HG03520 (cell line): ENCODE results near the gene IRX6.

Experiments
- ATAC-seq: cut with Tn5 transposase; IDR thresholded peaks from one replicate; pipeline ENCODE4 v1.9.1; 2021; ENCODE audit warnings: mild to moderate bottlenecking, moderate library complexity; ENCODE audit not compliant: unreplicated experiment

The IRX6 gene

DNA sequence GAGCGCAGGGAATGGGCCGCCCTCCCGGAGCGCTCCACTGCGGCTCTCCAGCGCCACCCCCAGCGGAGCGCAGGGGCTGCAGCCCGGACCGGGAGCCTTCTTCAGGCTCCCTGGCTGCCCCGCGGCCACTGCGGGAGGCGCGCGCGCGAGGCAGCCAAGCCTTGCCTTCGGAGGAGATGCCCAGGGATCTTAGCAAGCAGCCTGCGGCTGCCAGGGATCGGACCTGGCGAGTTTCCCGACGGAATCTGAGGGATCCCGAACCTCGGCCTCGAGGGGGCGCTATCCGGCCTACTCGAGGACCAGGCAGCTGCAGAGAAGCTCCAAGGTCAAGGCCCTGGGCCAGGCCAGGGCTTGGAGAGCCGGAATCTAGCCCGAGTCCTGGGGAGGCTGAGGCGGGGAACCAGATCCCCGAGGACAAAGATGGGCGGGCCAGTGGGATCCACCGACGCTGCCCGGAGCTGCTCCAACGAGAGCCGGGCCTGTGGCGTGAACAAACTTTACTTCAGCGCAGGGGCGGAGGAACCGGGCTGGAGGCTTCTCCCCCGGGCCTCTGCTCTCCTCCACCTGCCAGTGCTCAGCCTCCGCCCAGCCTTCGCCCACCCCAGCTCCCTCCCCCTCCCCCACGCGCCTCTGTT is at the start of gene IRX6:
IRX6 (plus strand) TSS at position 567 of the 635 bp plus-strand sequence. CDS start 889 bp downstream, outside the sequence.
- no peak for ATAC-seq

DNA sequence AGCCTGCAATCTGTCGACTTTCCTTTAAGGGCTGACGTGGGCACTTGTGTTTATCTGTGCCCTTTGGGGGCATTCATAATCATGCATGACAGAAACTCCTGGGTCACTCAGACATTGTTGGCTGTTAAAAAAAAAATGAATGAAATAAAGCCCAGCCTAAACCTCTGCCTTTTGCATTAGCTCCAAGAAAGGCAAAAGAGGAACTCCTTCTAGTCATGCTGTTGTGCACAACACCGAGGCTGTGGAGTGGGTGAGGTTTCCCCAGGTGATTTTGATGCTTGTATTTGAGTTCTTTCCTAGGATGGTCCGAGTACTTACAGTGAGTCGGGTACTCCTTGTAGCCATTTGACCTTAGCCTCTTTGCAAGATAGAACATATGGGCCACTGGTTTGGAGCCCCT is 49.6 kb upstream of the IRX6 start:
- ATAC-seq: no peak

DNA sequence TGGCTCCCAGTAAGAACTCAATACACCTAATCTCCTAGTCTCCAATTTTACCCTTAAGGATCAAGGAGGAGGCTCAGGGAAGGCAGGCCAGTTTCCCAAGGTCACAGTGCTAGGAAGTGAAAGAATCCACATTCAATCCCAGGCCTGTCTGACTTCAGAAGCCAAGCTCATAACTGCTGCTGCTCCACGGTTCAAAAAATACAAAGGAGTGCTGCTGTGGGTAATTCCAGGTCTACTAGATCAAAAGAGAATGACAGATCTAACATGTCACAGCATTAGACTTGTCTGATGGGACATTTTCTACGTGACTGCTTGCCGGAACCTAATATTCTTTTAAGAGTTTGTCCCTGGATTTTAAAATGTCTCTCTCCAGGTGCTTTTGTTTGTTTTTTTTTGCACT is 48.8 kb upstream of the IRX6 start:
- no peak for ATAC-seq

DNA sequence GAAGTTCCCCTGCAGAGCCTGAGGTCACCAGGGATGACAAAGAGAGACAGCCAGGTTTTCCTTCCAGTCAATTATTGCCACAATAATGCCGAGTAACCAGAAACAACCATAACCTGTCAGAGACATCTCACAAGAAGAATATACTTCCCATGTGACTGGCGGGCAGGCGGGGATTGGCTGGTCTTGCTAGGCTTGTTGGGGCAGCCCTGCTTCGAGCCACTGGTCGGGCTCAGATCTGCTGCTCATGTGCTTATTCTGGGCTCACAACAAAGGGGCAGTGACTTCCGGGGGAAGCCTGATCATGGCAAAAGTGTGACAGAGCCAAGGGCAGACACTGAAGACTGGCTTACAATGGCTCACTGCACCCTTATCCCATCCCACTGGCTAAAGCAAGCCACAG is 48.1 kb upstream of the IRX6 start:
- no peak for ATAC-seq

DNA sequence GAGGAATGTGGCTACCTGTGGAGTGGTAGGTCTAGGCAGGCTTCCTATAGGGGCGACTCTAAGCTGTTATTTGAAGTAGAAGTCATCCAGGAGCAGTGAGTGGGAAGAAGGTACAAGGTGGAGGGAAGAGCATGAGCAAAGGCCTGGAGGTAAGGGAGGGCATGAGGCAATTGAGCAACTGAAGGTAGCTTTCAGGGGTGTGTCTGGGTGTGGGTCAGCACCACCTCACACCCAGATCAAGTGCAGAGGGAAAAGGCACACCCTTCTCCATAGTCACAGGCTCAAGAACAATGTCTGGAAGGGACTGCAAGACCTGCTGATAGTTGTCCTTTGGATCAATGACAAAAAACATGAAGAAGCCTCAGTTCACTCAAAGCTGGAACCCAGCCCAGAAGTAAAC is 46.5 kb upstream of the IRX6 start:
- no peak for ATAC-seq

DNA sequence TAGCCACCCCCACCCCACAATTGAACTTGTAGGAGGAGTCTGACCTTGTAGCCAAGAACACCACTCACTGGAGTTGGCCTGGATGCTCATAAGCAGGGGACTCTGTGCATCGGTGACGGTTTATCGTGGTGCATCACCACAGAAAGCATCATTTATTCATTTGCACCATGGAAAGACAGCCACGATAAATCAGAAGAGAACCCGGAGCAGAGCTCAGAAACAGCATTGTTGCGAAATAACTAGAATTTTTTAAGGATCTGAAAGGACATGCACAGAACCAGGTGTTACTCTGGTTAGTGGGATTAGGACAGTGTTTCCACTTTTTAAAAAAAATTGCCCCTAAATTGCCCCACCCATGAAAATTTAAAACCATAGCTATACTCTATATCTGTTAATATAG is 44.4 kb upstream of the IRX6 start:
- ATAC-seq: no peak

DNA sequence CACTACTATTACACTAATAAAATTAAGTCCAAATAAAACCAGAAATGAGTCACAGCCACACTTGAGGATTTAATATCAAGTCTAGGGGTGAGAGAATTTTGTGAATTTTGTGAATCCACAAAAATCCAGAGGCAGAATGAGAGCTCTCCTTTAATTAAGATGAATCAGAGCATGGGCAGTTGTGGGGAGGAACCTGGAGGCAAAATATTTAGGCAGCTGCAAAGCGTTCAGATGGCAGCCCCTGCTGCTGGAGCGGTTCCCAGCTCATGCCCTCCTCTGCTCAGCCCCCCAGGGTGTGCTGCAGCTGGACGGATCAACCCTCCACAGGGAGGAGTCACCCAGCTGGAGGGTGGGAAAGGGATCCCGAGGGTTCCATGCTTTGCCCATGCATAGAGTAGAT is 43.4 kb upstream of the IRX6 start:
- ATAC-seq: no peak

DNA sequence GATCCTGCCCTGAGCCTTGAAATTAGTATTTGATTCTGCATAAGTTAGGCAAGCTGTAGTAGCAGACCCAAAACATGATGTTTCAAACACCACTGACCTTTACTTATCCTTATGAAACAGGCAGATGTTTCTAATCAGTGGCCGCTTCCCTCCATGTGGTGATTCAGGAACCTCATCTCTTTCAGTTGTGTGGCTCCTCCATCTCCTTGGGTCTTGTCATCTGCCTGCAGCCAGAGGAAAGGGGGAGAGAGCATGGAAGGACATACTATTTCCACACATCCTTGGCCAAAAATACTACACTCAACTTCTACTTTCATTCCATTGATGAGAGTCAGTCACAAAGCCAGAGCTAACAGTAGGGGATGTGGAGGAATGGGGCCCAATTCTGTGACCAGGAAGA is 41.6 kb upstream of the IRX6 start:
- ATAC-seq: no peak

DNA sequence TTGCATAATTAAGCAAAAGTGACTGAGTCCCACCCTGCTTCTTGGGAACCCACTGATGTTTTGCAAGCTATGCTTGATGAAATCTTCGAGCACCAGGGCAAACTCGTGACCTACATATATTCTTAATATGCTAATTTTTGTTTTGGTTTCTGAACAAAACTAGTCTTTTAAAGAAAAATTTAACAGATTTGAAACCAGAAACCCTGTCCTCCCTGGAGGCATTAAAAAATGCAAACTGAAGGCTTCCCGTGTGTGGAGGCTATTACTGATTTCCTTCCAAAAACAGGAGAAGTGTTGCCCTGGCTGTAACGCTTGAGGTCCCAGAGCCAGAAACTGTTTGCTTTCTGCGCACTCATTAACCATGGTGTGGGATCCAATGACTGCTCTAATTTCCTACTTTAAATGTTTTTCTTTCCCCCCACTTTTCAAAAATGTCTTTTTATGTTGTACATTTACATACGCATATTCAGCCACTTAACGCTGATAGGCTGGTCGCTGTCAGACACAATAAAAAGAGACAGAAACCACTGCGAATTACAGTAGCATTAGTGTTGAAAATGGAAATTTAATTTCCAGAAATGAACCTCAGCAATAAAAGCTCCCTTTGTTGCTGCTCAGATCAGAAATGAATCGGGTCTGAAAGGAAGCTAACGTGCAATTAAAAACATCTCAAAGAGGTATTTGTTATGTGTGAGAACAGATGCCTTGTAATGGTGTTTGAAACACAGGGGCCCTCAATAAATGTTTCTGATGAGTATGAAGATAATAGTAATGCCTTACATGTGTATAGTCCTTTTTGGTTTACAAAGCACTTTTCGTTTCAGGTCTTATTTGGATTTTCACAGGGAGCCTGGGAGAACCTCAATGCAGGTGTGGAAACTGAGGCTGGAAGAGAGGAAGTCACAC is 39.9 kb upstream of the IRX6 start:
- ATAC-seq: no peak

DNA sequence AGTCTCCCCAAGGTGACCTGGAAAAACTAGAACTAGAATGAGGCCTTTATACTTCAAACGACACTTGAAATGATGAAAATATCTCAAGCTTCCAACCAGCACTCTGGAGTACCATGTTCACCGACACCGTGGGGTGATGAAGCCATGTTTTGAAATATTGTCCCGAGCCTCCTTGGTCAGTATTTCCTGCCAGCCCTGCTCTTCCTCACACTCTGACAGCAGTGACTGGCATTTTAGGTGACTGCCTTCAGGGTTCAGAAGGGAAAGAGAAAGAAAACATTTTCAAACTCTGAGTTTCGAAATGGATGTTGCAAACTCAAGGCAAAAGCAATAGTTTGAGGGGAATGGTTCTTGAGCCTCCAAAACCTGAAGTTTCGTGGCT is 39.3 kb upstream of the IRX6 start:
- ATAC-seq: no peak

DNA sequence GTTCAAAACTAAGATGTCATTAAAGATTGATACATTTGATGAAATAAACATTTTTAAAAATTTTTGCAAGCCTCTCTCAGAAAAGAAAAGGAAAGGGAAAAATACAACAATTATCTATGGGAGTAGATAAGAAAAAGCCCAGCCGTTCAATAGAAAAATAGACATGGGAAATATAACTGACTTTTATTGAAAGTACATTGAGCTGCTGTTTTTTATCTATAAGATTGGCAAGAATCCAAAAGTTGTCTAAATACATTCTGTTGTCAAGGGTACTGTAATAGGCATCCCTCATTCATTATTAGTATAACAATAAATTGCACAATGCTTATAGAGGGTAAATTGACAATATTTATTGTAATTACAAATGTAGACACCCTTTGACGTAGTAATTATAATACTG is 38.4 kb upstream of the IRX6 start:
- ATAC-seq: no peak

DNA sequence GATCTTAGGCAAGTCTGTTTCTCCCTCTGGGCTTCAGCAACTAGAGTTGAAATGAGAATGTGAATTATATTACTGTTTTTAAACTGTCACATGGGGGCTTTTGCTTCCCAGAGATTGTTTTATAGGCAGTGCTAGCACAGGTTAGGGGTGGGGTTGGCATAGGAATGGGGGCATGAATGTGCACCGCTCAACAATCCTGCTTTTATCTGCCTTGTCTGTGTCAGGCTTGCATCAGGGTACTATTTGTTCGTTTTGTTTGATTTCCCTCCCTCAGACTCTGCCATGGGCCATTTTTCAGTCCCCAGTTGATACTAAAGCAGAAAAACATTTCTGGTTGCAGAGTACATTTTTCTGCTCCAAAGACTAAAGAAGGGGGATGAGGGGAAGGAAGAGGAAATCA is 34.6 kb upstream of the IRX6 start:
- ATAC-seq: no peak

DNA sequence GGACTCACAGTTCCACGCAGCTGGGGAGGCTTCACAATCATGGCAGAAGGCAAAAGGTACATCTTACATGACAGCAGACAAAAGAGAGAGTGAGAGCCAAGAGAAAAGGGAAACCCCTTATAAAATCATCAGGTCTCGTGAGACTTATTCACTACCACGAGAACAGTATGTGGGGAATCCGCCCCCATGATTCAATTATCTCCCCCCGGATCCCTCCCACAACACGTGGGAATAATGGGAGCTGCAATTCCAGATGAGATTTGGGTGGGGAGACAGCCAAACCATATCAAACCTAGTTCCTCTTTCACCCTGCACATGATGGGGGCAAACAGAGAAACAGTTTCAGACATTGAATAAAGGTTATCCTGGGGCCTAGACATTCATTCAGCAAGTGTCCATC is 32.2 kb upstream of the IRX6 start:
- no peak for ATAC-seq

DNA sequence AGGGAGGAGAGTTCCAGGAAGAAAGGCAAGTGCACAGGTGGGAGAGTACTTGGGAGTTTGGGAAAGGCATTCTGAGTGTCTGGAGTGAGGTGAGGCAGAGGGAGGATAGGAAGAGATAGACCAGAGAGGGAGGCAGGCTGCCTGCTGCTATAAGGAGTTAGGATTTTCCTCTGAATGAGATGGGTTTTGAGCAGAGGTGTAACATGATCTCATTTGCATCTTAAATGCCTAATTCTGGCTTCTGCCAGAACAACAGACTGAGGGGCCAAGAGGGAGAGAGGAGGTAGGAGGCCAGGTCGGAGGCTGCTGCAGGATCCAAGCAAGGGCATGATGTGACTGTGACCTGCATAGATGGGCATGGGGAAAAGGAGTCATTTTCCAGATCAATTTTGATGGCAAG is 31.5 kb upstream of the IRX6 start:
- ATAC-seq: no peak

DNA sequence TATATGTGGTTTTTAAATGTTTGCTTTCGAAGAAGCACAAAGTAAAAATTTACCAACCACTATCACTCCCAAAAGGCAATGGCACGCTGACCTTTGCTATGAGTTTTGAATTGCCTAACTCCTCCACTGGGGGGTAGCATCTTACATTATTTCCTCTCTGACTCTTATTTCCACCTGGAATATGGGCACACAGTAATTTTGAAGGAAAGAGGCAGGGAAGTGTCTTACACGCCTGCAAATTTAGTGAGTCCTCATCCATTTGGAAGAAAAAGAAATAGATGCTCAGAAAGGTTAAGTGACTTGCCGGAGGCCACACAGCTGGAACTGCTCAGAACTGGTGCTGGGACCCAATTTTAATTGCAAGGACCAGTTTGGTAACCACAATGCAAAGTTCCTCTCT is 29.9 kb upstream of the IRX6 start:
- no peak for ATAC-seq

DNA sequence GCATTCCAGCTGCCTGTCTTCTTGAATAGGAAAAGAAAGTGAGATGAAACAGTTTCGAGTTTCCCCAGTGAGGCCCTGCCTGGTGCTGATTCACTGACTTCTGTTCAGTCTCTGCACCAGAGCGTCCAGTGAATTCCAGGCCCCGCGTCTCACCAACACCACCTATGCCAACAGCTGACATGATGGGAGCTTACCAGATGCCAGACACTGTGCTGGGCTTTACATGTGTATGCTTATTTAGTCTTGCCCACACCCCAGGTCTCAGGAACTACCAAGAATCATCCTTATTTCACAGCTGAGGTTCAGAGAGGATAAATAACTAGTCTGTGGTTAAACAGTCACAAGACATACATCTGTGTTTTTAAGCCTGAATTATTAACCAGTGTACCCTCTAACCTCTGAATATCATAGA is 29.1 kb upstream of the IRX6 start:
- no peak for ATAC-seq

DNA sequence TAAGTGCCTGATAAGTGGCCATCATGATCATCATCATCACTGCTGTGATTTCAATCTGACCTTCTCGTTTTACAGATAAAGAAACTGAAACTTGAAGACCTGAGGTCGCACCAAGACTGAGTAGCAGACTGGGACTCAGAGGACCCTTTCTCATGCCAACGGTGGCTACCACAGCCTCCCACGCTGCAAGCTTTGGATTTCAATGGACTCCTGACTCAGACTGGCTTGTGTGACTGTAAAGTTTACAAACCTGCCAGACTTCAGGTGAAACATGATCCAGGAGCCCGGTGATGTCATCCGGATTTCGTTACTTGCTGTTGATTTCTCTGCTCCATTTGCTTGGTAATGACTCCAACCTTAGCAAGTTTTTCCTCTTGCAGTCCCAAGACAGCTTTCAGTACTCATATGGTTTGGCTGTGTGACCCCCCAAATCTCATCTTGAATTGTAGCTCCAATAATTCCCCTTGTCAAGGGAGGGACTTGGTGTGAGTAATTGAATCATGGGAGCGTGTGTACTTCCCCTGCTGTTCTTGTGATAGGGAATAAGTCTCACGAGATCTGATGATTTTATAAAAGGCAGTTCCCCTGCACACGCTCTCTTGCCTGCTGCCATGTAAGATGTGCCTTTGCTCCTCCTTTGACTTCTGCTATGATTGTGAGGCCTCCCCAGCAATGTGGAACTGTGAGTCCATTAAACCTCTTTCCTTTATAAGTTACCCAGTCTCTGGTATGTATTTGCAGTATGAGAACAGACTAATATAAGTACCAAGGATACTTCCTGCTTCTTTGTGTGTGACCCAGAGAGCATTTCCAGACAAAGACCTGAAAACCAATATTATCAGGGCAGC is 26.7 kb upstream of the IRX6 start:
- ATAC-seq: no peak

DNA sequence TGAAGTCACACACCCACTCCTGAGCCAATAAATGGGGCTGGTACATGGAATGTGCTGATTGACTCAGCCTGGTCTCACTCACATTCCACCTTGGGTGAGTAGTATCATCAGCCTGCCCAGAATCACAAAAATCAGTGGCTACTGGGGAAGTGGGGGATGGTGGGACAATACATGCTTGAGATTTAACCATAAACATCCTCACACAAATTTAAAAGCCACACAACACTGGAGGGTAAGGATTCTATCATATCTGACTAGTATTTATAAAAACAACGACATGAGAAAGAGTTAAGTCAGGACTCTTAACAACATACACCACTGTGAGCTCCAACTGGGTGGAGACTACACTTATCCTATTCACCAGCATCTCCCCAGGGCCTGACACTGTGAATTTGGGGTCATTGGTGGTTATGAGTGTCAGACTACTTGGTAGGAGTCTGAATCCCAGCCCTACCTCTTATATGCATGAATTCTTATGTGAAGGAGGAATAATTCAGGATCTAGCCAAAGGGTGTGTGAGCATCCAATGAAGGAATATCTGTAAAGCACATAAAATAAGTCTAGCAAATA is 26.0 kb upstream of the IRX6 start:
- no peak for ATAC-seq

DNA sequence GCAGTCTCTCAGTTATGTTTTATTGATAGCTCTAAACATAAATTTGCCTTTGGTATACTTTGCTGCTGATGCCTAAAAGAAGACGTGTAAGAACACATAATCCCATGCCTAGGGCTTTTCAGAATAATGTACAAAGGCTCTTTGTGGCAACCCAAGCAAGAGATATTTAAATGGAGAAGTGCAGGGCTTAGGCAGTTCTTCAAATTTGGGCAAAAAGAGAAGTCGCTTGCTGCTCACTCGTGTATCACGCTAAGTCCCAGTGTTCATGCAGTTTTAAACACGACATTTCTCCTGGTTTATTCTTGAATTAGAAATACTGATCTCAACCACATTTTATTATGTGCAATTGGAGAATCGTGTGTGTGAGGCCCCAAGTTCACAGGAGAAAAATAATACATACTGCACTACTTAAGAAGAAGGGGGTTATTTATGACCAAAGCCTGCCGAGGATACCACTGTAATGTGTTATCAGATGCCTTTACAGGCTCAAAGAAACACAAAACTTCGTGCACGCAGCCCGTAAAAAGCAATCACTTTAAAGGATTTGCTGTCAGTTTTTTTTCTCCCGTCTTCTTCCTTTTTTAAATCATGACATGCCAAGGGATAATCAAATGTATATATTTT is 22.5 kb upstream of the IRX6 start:
- ATAC-seq: no peak

DNA sequence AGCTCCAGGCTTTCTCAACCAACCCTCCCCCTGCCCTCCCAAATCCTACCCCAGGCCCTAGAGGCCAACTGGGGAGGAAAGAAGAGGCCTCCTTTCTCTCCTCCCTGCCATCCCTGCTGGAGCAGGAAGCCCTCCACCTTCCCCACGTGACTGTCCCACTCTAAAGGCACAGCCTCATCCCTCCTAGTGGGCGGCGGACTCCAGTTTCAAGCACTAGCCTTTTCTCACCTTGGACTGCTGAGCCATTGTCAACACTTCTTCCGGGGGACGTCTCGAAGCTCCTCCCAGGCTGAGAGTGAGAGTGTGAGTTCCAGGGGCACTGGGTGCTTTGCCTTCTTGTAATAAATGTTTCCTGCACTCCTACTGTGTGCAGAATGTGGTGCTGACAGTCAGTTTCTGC is 21.4 kb upstream of the IRX6 start:
- no peak for ATAC-seq

DNA sequence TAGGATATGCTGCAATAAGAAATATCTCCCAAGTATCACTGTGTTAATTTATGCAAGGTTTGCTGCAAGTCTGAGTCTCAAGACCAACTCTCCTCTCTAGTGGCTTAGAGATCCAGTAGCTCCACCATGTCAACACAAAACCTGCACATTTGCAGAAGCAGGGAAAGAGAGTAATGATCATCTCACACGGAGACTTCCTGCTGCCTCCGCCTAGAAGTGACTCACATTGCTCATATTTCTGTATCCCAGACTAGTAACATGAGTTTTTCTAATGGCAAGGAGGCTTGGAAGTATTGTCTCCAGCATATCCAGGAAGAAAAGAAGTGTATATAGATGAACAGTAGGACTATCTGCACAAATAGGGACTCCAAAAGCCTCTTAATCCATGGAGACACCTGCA is 15.0 kb upstream of the IRX6 start:
- ATAC-seq: no peak
